DOHH2 (cell line): Measurements from ENCODE around the gene CIAO2A.

ENCODE experiments used
- EZH2phosphoT487 ChIP-seq: fragments of 200-600 bp; sonication (generic); IDR thresholded peaks from 2 replicates; pipeline ENCODE4 v1.6.1; 2017; ENCODE audit warnings: borderline replicate concordance, mild to moderate bottlenecking, antibody characterized with exemption, low read length, moderate library complexity, mixed read lengths
- TF ChIP-seq, protein P1 (sequence below): fragments of 200-600 bp; sonication (generic); IDR thresholded peaks from one replicate; pipeline ENCODE4 v1.5.1; 2014; ENCODE audit warnings: antibody characterized with exemption, mild to moderate bottlenecking, low read depth, low read length; ENCODE audit not compliant: poor library complexity, severe bottlenecking

DNA sequence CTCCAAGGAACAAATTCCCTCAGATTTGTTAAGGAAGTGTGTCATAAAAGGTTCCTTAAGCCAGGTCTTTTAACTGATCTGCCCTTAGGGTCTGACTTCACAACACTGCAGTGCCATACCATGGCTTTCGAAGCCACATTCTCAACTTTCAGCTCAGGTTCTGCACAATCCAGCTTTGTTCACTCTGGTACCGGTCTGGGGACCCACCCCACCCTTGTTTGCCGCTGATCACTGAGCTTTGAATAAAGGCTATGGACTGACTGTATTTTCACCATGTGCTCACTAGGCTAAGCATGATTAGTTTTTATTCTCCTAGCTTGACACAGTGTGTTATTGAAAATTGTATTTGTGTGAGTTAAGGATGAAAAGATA, 18.0 kb upstream of the CIAO2A start:
- TF ChIP-seq, protein P1, sequence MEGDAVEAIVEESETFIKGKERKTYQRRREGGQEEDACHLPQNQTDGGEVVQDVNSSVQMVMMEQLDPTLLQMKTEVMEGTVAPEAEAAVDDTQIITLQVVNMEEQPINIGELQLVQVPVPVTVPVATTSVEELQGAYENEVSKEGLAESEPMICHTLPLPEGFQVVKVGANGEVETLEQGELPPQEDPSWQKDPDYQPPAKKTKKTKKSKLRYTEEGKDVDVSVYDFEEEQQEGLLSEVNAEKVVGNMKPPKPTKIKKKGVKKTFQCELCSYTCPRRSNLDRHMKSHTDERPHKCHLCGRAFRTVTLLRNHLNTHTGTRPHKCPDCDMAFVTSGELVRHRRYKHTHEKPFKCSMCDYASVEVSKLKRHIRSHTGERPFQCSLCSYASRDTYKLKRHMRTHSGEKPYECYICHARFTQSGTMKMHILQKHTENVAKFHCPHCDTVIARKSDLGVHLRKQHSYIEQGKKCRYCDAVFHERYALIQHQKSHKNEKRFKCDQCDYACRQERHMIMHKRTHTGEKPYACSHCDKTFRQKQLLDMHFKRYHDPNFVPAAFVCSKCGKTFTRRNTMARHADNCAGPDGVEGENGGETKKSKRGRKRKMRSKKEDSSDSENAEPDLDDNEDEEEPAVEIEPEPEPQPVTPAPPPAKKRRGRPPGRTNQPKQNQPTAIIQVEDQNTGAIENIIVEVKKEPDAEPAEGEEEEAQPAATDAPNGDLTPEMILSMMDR: no peak
- no peak for TF ChIP-seq EZH2phosphoT487
